NCI-H524 treated with DMSO at 0.1 percent for 48 hours (cell line): ENCODE measurements around the gene JMJD7.

ENCODE experiments used
- DNase-seq: peaks from one replicate; lab custom pipeline; 2025; lab: John Stamatoyannopoulos, UW

JMJD7 gene

GRCh38 chr15:41844814-41845213 lies 16.9 kb downstream of the JMJD7 start:
- no peak for DNase-seq

- DNase-seq: no peak
Measured at GRCh38 chr15:41847206-41847605, 19.3 kb downstream of the JMJD7 start.

DNA sequence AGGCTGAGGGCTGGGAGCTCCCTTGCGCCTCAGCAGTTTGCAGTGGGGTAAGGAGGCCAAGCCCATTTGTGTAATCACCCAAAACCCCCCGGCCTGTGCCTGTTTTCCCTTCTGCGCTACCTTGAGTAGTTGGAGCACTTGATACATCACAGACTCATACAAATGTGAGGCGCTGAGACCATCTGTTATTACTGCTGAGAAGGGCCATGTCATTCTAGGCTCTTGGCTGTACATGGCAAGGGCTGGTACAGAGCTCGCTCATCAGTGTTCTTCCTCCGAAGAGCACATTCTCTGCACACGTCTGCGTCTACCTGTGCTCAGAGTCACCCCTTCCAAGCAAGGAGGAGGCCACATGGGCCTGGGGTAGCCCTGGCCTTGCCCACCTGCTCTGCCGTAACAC lies 20.1 kb downstream of the JMJD7 start:
- DNase-seq: peak; percentile 17

DNA sequence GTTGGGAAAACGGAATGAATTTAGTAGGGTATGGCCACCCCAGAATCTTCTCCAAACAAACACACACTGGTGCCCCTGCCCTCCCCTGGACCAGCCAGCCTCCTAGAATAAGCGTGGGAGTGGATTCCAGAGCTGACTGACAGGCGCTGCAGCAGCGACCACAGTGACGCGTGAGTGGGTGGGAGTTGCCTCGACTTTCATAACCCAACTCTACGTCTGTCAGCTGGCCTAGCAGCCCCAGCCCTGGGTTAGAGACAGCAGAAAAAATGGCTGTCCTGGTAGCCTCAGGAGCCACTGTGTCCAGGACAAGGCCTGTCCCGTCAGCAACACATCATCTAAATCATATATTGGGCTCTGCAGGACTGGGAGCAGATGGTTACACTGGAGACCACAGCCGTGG lies 20.7 kb downstream of the JMJD7 start:
- no peak for DNase-seq

DNA sequence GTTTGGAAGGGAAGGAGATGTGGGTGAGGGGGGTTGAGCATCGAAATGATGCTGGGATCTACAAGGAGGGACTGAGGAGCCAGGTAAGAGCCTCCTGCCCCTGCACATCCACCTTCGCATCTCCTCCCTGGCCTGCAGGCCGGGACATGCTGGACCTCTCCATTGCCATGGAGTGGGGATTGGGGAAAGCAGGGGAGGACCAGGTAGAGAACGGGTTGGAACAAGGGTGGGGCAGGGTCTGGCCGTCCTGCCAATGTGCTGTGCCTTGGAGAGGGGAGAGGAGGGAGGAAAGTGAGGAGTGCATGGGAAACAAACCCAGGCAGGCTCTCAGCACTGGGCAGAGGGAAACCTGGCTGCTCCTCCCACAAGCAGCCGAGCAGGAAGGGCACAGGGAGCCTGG lies 21.3 kb downstream of the JMJD7 start:
- DNase-seq: no peak

GRCh38 chr15:41849861-41850260 lies 22.0 kb downstream of the JMJD7 start:
- no peak for DNase-seq

- no peak for DNase-seq
Measured at GRCh38 chr15:41850482-41851166, 22.7 kb downstream of the JMJD7 start.

- no peak for DNase-seq
Measured at GRCh38 chr15:41851167-41851523, 23.3 kb downstream of the JMJD7 start.

GRCh38 chr15:41851755-41852370 lies 24.0 kb downstream of the JMJD7 start:
- DNase-seq: no peak

DNA sequence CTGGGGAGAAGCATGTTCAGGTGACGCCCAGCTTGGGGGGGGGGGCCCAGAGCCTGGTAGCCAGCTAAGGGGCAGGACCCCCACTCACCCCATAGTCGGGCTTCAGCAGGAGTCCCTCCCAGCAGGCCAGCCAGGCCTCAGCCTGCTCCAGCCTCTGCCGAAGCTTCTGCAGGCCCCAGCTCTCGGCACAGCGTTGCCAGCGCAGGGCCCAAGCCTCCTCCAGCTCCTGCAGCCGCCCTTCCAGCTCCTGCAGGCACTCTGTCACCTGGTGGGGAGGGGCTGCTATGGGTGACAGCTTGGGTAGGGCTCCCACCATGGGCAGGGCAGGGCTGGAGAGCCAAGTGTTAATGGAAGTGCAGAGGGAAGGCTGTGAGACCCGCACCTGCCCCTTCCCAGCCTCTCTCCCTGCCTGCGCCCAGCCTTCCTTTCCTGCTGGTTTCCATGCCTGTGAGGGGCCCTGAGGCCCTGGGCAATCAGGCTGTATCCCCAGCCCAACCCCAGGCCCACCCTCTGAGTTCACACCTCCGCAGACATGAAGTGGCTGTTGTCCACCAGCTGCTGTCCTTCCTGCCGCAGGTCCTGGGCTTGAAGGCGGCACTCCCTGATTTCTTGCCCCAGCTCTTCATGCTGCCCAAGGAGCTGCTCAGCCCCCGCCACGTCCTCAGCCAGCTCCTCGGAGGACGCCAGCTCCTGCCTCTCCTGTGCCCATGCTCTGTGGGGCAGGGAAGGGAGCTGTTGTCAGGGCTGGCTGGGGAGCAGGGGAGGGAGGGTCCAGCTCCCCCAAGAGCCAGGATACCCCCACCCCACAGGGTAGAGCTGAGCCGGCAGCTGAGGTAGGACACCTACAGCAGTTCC lies 25.1 kb downstream of the JMJD7 start:
- DNase-seq: no peak

GRCh38 chr15:41853831-41854230 lies 25.9 kb downstream of the JMJD7 start:
- no peak for DNase-seq

- no peak for DNase-seq
Measured at GRCh38 chr15:41854443-41854842, 26.6 kb downstream of the JMJD7 start.

- no peak for DNase-seq
Measured at GRCh38 chr15:41855261-41855961, 27.5 kb downstream of the JMJD7 start.

GRCh38 chr15:41856262-41856661 lies 28.4 kb downstream of the JMJD7 start:
- DNase-seq: no peak

GRCh38 chr15:41856716-41857115 lies 28.8 kb downstream of the JMJD7 start:
- no peak for DNase-seq

DNA sequence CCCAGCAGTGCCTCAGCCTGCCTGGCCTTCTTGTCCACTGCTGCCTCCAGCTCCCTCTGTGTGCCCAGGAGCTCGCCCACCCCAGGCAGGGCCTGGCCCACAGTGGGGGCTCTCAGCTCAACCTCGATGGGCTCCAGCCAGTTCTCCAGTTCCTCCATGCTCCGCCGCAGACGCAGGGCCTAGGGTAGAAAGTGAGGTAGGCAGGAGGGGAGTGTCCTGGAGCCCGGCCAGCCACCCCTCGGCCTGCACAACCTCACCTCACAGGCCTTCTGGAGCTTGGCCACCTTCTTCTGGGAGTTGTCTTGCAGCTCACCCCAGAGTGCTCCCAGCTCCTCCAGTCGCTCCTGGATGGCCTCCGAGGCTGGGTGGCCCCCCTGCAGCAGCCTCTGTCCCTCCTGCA lies 29.4 kb downstream of the JMJD7 start:
- no peak for DNase-seq

DNA sequence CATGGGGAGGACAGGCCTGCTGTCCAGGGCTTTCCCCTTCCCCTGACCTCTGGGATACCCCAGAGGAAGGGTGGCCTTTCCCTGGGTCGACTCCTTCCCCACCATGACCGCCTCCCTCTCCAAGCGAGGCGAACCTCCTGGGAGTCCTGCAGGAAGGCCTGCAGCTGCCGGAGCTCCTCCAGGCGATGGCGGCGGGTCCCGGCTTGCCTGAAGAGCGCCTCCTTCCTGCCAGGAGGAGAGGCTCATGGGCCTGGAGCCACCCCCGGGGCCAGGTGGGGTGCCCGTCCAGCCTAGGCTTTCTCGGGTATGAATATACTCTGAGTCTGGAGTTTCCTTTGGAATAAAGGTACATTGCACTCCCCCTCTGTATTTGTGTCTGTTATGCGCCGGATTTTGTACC lies 30.9 kb downstream of the JMJD7 start:
- DNase-seq: no peak

DNA sequence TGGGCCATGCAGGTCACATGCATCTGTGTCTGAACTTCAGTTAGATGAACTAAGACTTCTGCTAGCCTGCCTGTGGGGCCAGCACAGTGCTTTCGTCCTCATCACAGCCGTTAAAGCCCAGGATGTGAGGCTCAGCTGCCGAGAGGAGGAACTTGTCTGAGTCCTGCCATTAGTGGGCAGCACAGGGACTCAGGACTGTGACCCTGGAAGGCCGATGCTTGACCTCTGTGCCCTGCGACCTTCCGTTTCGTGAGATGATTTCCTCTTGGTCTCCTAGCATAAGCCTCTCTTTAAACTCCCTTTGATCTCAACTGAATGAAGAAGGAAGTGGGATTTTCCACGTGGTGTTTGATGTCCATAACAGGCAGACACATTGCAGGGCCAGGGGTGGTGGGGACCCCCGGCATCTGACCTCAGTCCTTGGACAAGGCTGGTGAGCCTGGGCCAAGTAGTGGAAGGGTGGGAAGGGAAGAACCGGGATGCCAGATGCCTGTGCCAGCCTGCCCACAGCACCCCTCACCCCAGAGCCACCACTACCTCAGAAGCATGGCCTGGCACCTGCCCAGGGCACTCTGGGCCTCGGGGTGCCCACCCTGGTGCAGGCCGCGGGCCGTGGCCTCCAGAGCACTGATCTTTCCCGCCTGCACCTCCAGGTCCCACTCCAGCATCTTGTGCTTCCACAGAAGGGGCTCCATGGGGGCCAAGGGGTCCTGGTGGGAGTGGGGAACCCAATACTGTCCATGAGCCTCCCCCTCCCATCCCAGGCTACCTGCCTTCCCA lies 32.3 kb downstream of the JMJD7 start:
- no peak for DNase-seq

GRCh38 chr15:41861736-41862356 lies 34.0 kb downstream of the JMJD7 start:
- no peak for DNase-seq

GRCh38 chr15:41862515-41863116 lies 34.7 kb downstream of the JMJD7 start:
- DNase-seq: no peak

- DNase-seq: no peak
Measured at GRCh38 chr15:41865490-41866055, 37.7 kb downstream of the JMJD7 start.
